ENCODE data around the gene TEKT3. TPM values are rescaled to one million over a fixed set of nuclear protein-coding genes. Genes with fewer than 3 reads are reported as not detected.

The TEKT3 gene
- total RNA-seq, 6 experiments from 2014 or later, result not detected

- Histone ChIP-seq H3K4me3 (no peak overlapping the region), H3K27me3 (no peaks in the 10 kb centered on the region), H3K4me1 (no peaks in the 10 kb centered on the region), H3K36me3 (no peaks in the 10 kb centered on the region), H3K9me3 (no peaks in the 10 kb centered on the region), H3K27ac (no peak overlapping the region)
- ATAC-seq (no peak), DNase-seq (no peak)
- 66% methylated on average over 6 of the region's 6 CpGs for WGBS (ENCODE audit: insufficient coverage, low coverage, low lambda C conversion rate, missing lambda C conversion rate)
- no peak for TF ChIP-seq POLR2A (IDR thresholded peaks at IDR 0.05)
- TF ChIP-seq, protein P1, sequence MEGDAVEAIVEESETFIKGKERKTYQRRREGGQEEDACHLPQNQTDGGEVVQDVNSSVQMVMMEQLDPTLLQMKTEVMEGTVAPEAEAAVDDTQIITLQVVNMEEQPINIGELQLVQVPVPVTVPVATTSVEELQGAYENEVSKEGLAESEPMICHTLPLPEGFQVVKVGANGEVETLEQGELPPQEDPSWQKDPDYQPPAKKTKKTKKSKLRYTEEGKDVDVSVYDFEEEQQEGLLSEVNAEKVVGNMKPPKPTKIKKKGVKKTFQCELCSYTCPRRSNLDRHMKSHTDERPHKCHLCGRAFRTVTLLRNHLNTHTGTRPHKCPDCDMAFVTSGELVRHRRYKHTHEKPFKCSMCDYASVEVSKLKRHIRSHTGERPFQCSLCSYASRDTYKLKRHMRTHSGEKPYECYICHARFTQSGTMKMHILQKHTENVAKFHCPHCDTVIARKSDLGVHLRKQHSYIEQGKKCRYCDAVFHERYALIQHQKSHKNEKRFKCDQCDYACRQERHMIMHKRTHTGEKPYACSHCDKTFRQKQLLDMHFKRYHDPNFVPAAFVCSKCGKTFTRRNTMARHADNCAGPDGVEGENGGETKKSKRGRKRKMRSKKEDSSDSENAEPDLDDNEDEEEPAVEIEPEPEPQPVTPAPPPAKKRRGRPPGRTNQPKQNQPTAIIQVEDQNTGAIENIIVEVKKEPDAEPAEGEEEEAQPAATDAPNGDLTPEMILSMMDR (IDR thresholded peaks at IDR 0.05), result no peak
- intact Hi-C loops (cut with DNase I), result no loop called here
These were observed 39.6 kb downstream of the TEKT3 start for GRCh38 chr17:15301845-15302244.

DNA sequence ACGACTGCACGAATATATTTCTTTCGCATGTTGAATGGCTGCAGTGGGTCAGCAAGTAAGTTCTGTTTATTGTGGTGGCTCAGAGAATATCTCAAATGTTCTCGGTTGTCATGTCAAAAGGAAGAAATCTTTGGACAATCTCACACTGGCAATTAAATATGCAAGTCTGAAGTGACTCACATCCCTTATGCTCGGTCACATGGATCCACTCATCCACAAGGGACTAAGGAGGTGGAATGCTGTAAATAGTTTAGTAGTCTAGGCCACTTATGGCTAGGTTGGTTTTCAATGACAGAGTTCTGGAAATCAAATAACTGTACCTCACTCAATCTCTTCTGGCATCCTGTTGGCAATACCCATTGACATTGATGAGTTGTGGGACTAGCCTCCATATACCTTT lies 43.2 kb downstream of the TEKT3 start:
- H3K4me1 ChIP-seq, result no peaks in the 10 kb centered on the region
- no peaks in the 10 kb centered on the region for H3K9me3 ChIP-seq
- H3K4me3 ChIP-seq, result no peak overlapping the region
- no peak overlapping the region for H3K27ac ChIP-seq
- TF ChIP-seq POLR2A (IDR thresholded peaks at IDR 0.05), result no peak
- TF ChIP-seq, protein P1 (IDR thresholded peaks at IDR 0.05), result no peak
- intact Hi-C loops (cut with DNase I), result no loop called here
- WGBS (ENCODE audit: insufficient coverage, low coverage, low lambda C conversion rate, missing lambda C conversion rate), result 67% methylated on average over 2 of the region's 5 CpGs
- ATAC-seq, result no peak
- no peaks in the 10 kb centered on the region for H3K27me3 ChIP-seq
- DNase-seq, result no peak
- no peaks in the 10 kb centered on the region for H3K36me3 ChIP-seq

- no peak overlapping the region for H3K27ac ChIP-seq
- no peaks in the 10 kb centered on the region for H3K27me3 ChIP-seq
- 55% methylated on average over 3 of the region's 3 CpGs for WGBS (ENCODE audit: insufficient coverage, low coverage, low lambda C conversion rate, missing lambda C conversion rate)
- no peaks in the 10 kb centered on the region for H3K4me1 ChIP-seq
- H3K36me3 ChIP-seq, result no peaks in the 10 kb centered on the region
- DNase-seq, result no peak
- no peaks in the 10 kb centered on the region for H3K9me3 ChIP-seq
- no peak for TF ChIP-seq POLR2A (IDR thresholded peaks at IDR 0.05)
- TF ChIP-seq, protein P1 (IDR thresholded peaks at IDR 0.05), result no peak
- intact Hi-C loops (cut with DNase I), result no loop called here
- H3K4me3 ChIP-seq, result no peak overlapping the region
- no peak for ATAC-seq
These were observed 47.8 kb downstream of the TEKT3 start for GRCh38 chr17:15293558-15293957.

- Histone ChIP-seq H3K27me3 (no peaks in the 10 kb centered on the region), H3K4me3 (no peak overlapping the region), H3K36me3 (no peaks in the 10 kb centered on the region), H3K9me3 (no peaks in the 10 kb centered on the region), H3K4me1 (no peaks in the 10 kb centered on the region), H3K27ac (no peak overlapping the region)
- DNase-seq, result no peak
- ATAC-seq, result no peak
- TF ChIP-seq POLR2A (IDR thresholded peaks at IDR 0.05), result no peak
- TF ChIP-seq, protein P1 (IDR thresholded peaks at IDR 0.05), result no peak
- 56% methylated on average over 8 of the region's 8 CpGs for WGBS (ENCODE audit: insufficient coverage, low coverage, low lambda C conversion rate, missing lambda C conversion rate)
- intact Hi-C loops (cut with DNase I), result no loop called here
These were observed 49.6 kb downstream of the TEKT3 start for GRCh38 chr17:15291674-15292361.
